OCI-LY7 (cell line): Measurements from ENCODE around the gene TAF11L4. TPM values are rescaled to one million over a fixed set of nuclear protein-coding genes. Genes with fewer than 3 reads are reported as not detected.
"Not testable (repeated sequence)": the region's sequence is repeated elsewhere in the genome, so short reads cannot be mapped to it uniquely, and the experiment has no call there.

ENCODE experiments used
- Bru-seq: library from RNA; stranded (reverse); fragments of 400-500 nt; gene quantifications from one replicate; lab custom pipeline; 2021; lab: Mats Ljungman, UMichigan
- BruChase-seq, 2 experiments: library from RNA; stranded (reverse); fragments of 400-500 nt; gene quantifications; one replicate each; lab custom pipeline; 2021; lab: Mats Ljungman, UMichigan
- BruUV-seq: library from RNA; stranded (reverse); fragments of 400-500 nt; replicated peaks from 2 replicates; lab custom pipeline; 2021; lab: Mats Ljungman, UMichigan
- CTCF ChIA-PET: fragments of 300-600 bp; sonication (Branson Sonifier 250); formaldehyde crosslinking; loops from one replicate; lab custom pipeline; 2022; ENCODE audit warnings: antibody characterized with exemption; ENCODE audit not compliant: unreplicated experiment; lab: Charles Lee
- POLR2A ChIA-PET: fragments of 300-600 bp; sonication (Branson Sonifier 250); formaldehyde crosslinking; loops from one replicate; lab custom pipeline; 2022; ENCODE audit warnings: antibody characterized with exemption; lab: Charles Lee
- DNase-seq: peaks from one replicate; pipeline ENCODE4 v3.0.0-alpha.2; 2015; ENCODE audit warnings: low spot score
- H2AFZ ChIP-seq: fragments of 200-600 bp; sonication (generic), shearing (Covaris generic); 2 replicates; pipeline ENCODE4 v1.6.1; 2014; ENCODE audit warnings: mild to moderate bottlenecking, antibody characterized with exemption, low read length, moderate library complexity
- H3K27ac ChIP-seq: fragments of 200-600 bp; sonication (generic); 2 replicates; pipeline ENCODE4 v1.5.1; 2014; ENCODE audit warnings: mixed run types, low read depth, mild to moderate bottlenecking, moderate library complexity, low read length, inconsistent platforms; ENCODE audit not compliant: poor library complexity, severe bottlenecking
- H3K36me3 ChIP-seq: fragments of 200-600 bp; sonication (generic); 2 replicates; pipeline ENCODE4 v1.6.1; 2014; ENCODE audit warnings: mild to moderate bottlenecking, antibody characterized with exemption, low read length, moderate library complexity, mixed read lengths; ENCODE audit not compliant: insufficient read depth
- H3K4me1 ChIP-seq: fragments of 200-600 bp; sonication (generic); 2 replicates; pipeline ENCODE4 v1.5.1; 2014; ENCODE audit warnings: mild to moderate bottlenecking, low read length; ENCODE audit not compliant: insufficient read depth, poor library complexity, severe bottlenecking
- H3K4me2 ChIP-seq: fragments of 200-600 bp; sonication (generic); 2 replicates; pipeline ENCODE4 v1.6.1; 2014; ENCODE audit warnings: mild to moderate bottlenecking, low read length
- H3K4me3 ChIP-seq: fragments of 200-600 bp; sonication (generic); 2 replicates; pipeline ENCODE4 v1.5.1; 2014; ENCODE audit warnings: mild to moderate bottlenecking, low read depth, low read length; ENCODE audit not compliant: poor library complexity, severe bottlenecking
- H3K79me2 ChIP-seq: fragments of 200-600 bp; sonication (generic); 2 replicates; pipeline ENCODE4 v1.6.1; 2016; ENCODE audit warnings: low read depth, mild to moderate bottlenecking, low read length, moderate library complexity, mixed read lengths; ENCODE audit not compliant: insufficient read depth
- H3K9me2 ChIP-seq: fragments of 200-600 bp; sonication (generic); 2 replicates; pipeline ENCODE4 v1.6.1; 2016; ENCODE audit warnings: mild to moderate bottlenecking, low read length, mixed read lengths; ENCODE audit not compliant: insufficient read depth
- H3K9me3 ChIP-seq: fragments of 200-600 bp; sonication (generic); 2 replicates; pipeline ENCODE4 v1.6.1; 2014; ENCODE audit warnings: mild to moderate bottlenecking, mixed run types, low read length, mixed read lengths
- H4K20me1 ChIP-seq: fragments of 200-600 bp; sonication (generic); 2 replicates; pipeline ENCODE4 v1.6.1; 2014; ENCODE audit warnings: mild to moderate bottlenecking, antibody characterized with exemption, low read length, moderate library complexity, mixed read lengths; ENCODE audit not compliant: insufficient read depth
- CTCF ChIP-seq: fragments of 200-600 bp; sonication (generic); conservative IDR thresholded peaks from 2 replicates; pipeline ENCODE4 v1.5.1; 2014; ENCODE audit warnings: mild to moderate bottlenecking, antibody characterized with exemption, low read length, moderate library complexity, mixed read lengths
- EZH2phosphoT487 ChIP-seq: fragments of 200-600 bp; sonication (generic); IDR thresholded peaks from 2 replicates; pipeline ENCODE4 v1.6.1; 2018; ENCODE audit warnings: low read depth, borderline replicate concordance, mild to moderate bottlenecking, mixed run types, antibody characterized with exemption, low read length, moderate library complexity, mixed read lengths
- intact Hi-C: fragments of 100-400 bp; cut with micrococcal nuclease; formaldehyde crosslinking; loops from one replicate; pipeline ENCODE4 v1.10.0; 2022; ENCODE audit not compliant: unreplicated experiment
- long read RNA-seq: library from polyadenylated mRNA; stranded (forward); transcript quantifications from one replicate; pipeline ENCODE4 v2.0.0, GENCODE V29; 2022
- total RNA-seq, 2 experiments: library from RNA; depleted of rRNA in 1 of 2; stranded (reverse); fragments of >200 nt in 1 of 2; shearing (Covaris generic) in 1 of 2; gene quantifications; 2 replicates each; pipeline ENCODE4 v1.2.3, GENCODE V29; 2014 to 2022

The TAF11L4 gene
- not detected in 2 replicates for total RNA-seq (2014; rRNA removed; shearing (Covaris generic))
- not detected in 2 replicates for total RNA-seq (2022)
- Bru-seq, nascent RNA = not detected
- not detected for BruChase-seq, experiment 1, labeled RNA remaining after a 6-hour chase
- not detected for BruChase-seq, experiment 2, labeled RNA remaining after a 2-hour chase
- long read RNA-seq = 0 reads

- H2AFZ ChIP-seq, H3K27ac ChIP-seq, H3K4me2 ChIP-seq, H3K36me3 ChIP-seq, POLR2A ChIA-PET, H3K4me3 ChIP-seq, H4K20me1 ChIP-seq, intact Hi-C loops, H3K9me3 ChIP-seq, H3K9me2 ChIP-seq, H3K79me2 ChIP-seq, BruUV-seq, H3K4me1 ChIP-seq, DNase-seq, CTCF ChIA-PET: not testable (repeated sequence)
Measured at GRCh38 chr5:17521501-17521900, at the start of gene TAF11L4. Gene TAF11L4, plus strand, starts transcription at chr5:17521801.

- H3K27ac ChIP-seq, H3K9me3 ChIP-seq, DNase-seq, intact Hi-C loops, BruUV-seq, H2AFZ ChIP-seq, CTCF ChIA-PET, H4K20me1 ChIP-seq, H3K36me3 ChIP-seq, H3K79me2 ChIP-seq, H3K4me2 ChIP-seq, H3K9me2 ChIP-seq, H3K4me3 ChIP-seq: not testable (repeated sequence)
- peaks cover 16% of the 10 kb centered on the region for H3K4me1 ChIP-seq
- POLR2A ChIA-PET = interaction anchor here (0.6 kb wide), 1 partner anchor 308 kb away, joined by 3 read pairs; no protein-coding TSS in a partner anchor
Measured at GRCh38 chr5:17475064-17475463, 46.5 kb upstream of the TAF11L4 start.

GRCh38 chr5:17477043-17477442, 44.6 kb upstream of the TAF11L4 start:
- H2AFZ ChIP-seq = 0 out of 2 replicates have a peak overlapping the region, but pooled peaks have one; percentile 59
- H3K4me1 ChIP-seq = peaks cover 16% of the 10 kb centered on the region
- H3K36me3 ChIP-seq = no peaks in the 10 kb centered on the region
- H3K4me2 ChIP-seq = no peak overlapping the region
- ChIA-PET CTCF (no interaction called here), POLR2A (interaction anchor here (0.5 to 0.9 kb wide), 2 partner anchors 12 to 1548 kb away, joined by 4 to 5 read pairs; no protein-coding TSS in a partner anchor)
- no TSS peak for BruUV-seq
- intact Hi-C loops = no loop called here
- H3K79me2 ChIP-seq = no peaks in the 10 kb centered on the region
- H3K9me2 ChIP-seq = no peaks in the 10 kb centered on the region
- no peaks in the 10 kb centered on the region for H4K20me1 ChIP-seq
- H3K27ac ChIP-seq = no peak overlapping the region
- no peak for TF ChIP-seq EZH2phosphoT487
- TF ChIP-seq CTCF = no peak
- H3K4me3 ChIP-seq = no peak overlapping the region
- no peaks in the 10 kb centered on the region for H3K9me3 ChIP-seq
- no peak for DNase-seq
